HG03066 (cell line): ENCODE results near the gene ALDH5A1.
A peak's percentile ranks its signal among the peaks of the same experiment; 100 is the strongest.

Source experiments
- ATAC-seq: cut with Tn5 transposase; IDR thresholded peaks from one replicate; pipeline ENCODE4 v1.9.1; 2021; ENCODE audit warnings: low read depth; ENCODE audit not compliant: unreplicated experiment

Gene ALDH5A1

DNA sequence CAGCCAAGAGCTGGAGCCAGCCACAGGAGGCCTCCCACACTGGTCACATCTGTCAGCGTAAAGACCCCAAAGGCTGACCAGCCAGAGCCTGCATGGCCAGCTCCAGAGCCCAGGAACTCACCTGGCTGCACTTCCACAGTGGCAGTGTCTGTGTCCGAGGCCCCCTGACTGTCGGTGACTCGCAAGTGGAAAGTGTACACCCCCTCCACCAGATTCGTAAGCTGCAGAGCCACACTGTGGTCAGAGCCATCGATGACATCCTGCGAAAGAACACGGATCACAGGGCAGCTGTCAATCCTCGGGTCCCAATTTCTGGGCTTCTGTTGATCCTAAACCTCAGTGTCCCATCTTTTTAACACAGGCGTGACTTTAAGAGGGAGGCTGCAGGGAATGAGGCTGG, 69.3 kb downstream of the ALDH5A1 start:
- ATAC-seq, result no peak

DNA sequence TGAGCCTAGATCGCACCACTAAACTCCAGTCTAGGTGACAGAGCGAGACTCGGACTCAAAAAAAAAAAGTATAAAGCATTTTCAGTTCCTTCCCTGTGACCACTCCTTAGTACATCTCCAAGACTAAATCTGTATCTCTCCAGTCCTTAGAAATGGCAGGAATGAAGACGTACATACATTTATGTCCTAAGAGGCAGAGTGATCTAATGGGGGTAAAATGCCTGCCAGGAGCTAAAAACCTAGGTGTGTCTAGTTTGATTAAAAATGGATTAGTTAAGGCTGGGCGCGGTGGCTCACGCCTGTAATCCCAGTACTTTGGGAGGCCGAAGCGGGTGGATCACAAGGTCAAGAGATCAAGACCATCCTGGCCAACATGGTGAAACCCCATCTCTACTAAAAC, 70.4 kb downstream of the ALDH5A1 start:
- ATAC-seq, result no peak

DNA sequence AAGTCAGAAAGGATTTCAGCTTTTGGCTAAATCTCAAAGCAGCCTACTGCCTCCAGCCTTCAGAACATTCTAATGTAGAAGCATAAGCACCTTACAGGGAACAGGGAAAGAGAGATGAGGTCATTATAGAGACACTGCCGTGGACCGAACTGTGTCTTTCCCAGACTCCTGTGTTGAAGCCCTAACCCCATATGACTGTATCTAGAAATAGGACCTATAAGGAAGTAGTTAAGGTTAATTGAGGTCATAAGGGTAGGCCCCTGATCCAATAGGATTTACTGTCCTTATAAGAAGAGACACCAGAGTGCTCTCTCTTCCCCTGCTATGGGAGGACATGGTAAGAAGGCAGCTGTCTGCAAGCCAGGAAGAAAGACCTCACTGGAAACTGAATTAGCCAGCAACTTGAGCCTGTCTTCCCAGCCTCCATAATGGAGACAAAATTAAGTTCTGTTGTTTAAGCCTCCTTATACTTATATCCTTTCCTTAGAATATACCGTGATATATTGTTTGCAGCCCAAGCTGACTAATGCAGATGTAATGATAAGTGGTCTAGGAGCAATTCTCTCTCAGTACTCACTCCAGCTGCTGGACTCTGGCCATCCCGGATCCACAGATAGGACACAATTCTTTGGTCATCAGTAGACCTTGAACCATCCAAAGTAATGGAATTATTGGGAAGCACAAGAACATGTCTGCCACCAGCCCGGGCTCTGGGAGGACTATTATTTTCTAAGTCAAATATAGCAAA, 71.4 kb downstream of the ALDH5A1 start:
- no peak for ATAC-seq

DNA sequence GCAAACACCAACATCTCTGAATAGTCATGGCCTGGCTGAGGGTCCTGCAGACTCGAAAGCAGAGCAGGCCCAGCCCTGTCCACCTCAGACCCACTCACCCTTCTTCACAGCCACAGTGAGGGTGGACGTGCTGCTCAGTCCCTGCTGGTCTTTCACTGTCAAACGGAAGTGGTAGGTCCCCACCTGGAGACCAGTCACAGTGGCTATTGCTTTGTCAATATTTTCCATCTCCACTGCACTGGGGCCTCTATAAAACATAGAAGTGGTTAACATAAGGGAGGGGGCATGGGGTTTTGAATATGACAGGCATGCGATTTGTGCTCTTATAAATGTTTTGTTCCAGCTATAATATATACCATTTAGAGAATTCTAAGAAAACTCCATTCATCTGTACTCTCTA, 73.9 kb downstream of the ALDH5A1 start:
- no peak for ATAC-seq

DNA sequence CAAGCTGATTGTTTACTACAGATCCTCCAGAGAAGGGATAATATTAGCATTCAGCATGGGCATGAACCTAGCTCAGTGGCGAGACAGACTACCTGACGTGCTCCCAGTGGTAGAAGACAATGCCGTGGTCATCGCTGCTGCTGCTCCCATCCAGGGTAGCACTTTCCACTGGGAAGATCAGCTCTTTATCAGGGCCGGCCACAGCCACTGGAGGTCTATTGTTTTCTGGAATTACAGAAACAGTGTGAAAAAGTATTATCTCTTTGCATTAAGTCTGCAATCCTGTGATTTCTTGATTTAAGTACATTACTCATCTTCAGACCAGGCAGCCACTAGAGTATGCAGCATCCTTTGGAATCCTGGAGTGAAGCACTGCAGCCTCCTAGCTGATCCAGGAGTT, 75.0 kb downstream of the ALDH5A1 start:
- ATAC-seq, result no peak

DNA sequence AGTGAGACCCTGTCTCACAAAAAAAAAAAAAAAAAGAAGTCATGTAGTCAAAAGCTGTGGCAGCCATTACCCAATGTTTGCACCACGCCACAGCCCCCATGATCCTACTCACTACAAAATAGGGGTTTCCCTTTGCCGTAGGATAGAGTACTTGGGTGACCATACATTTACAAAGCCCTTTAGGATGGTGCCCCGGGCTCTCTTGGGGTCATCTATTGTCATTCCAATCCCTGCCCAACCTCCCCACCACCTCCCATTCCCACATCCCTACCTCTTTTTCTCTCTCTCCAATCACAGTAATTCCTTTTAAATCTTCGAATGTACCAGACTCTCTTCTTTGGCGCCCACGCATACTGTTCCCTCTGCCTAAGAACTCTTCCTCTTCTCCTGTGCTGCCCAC, 76.6 kb downstream of the ALDH5A1 start:
- no peak for ATAC-seq

DNA sequence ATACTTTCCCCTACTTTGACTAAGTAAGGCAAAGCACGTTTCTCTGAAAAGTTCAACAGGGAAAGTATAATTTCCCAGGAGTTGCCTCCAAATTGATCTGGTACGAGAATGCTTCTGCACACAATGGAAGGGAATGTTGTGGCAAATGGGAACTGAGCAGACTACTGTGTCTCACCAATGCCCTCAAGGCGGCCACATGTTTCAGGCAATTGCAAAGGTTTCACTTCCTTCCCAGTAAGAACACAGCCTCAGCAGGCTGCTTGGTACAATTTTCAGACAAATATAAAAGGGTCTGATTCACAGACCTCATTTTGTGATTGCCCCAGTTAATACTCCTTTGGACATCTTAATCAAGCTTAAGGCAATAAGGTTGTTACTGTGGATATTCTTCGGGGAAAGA, 80.0 kb downstream of the ALDH5A1 start:
- ATAC-seq, result peak; percentile 78

DNA sequence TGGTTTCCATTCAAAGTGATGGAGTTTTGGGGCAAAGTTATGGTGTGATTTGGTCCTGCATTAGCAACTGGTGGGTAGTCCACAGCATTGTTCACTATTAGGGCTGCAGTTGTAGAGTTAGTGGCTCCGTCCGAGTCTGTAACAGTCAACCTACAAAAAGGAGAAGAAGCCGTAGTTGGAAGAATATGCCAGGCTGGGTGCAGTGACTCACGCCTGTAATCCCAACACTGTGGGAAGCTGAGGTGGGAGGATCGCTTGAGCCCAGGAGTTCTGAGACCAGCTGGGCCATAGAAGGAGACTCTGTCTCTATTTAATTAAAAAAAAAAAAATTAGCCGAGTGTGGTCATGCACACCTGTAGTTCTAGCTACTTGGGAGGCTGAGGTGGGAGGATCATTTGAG, 81.7 kb downstream of the ALDH5A1 start:
- ATAC-seq, result no peak

DNA sequence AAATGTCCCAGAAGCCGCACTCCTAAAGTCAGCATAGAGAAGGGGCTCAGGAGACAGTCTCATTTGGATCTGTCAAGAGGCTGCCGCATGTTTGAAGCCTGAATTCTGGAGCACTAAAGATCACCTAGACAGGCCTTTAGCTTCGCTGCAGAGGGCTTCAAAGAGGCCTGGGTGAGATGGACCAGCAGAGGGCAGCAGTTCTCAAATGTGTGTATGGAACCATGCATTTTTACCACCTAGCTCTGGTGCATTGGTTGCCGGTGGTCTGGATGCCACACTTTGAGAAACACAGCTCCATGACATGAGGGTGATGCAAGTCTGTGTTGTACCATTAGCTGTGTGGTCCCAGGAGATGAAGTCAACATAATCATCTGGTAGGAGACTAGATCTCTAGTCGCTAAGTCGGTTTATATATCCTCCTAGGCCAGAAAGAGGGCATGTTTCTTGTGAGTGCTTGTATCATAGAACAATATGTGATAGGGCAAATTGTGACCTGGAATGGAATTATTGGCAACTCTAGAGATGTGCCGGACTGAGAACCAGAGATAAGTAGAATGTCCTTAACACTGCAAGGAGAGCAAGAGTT, 86.4 kb downstream of the ALDH5A1 start:
- ATAC-seq, result no peak

DNA sequence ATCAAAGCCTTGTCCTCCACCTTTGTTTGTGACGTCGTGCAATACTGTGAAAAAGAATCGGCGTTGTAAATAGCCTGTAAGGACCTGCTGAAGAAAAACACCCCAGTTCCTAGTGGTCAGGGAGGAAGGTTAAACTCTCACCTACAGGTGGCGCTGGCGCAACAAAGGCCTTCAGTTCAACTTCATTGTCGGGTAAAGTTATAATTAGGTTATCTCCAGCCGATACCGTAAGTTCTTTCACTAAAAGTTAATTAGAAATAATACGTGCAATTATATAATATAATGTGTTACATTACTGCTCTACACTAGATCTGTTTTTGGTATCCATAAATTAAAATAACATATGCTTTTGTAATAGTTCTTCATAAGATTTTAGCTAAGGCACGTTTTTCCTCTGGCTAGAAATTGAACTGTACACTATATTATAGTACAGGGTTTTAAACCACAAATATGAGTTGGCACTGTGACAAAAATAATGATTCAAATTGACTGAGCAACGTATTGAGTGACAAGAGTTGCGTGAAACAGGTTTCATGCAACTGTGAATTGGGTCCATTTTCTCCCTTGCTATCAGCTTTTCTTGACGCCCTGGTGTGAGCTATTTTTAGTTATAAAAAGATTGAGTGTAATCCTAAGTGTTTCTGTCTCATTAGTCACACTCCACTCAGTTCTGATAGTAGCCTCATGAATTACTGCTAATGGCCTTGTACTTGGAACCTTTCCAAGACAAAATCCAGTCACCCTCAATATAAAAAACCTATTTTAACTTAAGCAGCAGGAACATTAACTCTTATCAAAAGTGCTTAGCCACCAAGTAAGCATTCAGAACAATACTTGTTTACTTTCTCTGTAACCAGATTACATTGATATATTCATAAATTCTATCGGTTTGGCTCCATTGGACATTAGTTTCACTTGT, 89.0 kb downstream of the ALDH5A1 start:
- ATAC-seq, result no peak

DNA sequence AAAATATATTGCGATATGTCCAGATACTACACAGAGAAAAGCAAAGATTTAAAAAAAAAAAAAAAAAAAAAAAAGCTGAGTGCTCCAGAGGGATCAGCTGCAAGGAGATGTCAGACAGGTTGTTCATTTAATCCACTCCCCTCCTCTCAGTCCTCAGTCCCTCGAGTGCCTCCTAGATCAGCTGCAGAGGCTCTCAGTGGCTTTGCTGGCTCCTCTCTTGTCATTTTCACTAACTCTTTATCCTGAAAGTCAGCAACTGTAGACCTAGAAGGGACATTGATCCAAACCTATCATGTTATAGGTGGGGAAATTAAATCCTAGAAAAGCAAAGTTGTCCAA, 89.6 kb downstream of the ALDH5A1 start:
- no peak for ATAC-seq
